ENCODE measurements around the gene NCAPD3. TPM values are rescaled to one million over a fixed set of nuclear protein-coding genes. Genes with fewer than 3 reads are reported as not detected.
A peak's percentile ranks its signal among the peaks of the same experiment; 100 is the strongest.

The NCAPD3 gene
- total RNA-seq, 1 donor from 2014 or later = 17.2 TPM

DNA sequence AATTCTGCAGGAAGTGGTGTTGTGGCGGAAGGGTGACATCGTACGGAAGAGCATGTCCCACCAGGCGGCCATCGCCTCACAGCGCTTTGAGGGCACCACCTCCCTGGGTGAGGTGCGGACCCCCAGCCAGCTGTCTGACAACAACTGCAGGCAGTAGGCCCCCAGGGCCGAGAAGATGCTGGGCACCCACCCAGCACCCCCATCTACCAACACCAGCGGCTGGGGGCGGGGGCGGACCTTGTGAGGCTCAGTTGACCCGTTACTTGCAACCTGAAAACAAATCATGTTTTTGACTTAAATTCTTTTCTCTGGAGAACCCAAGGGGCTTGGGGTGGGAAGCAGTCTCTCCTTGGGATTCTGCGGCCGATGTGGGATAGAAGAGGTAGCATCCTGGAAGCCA is 21.7 kb upstream of the NCAPD3 start:
- no peak overlapping the region for H3K4me3 ChIP-seq
- TF ChIP-seq, protein P1, sequence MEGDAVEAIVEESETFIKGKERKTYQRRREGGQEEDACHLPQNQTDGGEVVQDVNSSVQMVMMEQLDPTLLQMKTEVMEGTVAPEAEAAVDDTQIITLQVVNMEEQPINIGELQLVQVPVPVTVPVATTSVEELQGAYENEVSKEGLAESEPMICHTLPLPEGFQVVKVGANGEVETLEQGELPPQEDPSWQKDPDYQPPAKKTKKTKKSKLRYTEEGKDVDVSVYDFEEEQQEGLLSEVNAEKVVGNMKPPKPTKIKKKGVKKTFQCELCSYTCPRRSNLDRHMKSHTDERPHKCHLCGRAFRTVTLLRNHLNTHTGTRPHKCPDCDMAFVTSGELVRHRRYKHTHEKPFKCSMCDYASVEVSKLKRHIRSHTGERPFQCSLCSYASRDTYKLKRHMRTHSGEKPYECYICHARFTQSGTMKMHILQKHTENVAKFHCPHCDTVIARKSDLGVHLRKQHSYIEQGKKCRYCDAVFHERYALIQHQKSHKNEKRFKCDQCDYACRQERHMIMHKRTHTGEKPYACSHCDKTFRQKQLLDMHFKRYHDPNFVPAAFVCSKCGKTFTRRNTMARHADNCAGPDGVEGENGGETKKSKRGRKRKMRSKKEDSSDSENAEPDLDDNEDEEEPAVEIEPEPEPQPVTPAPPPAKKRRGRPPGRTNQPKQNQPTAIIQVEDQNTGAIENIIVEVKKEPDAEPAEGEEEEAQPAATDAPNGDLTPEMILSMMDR (IDR thresholded peaks at IDR 0.05; ENCODE audit: borderline replicate concordance) = no peak
- DNase-seq = no peak
- intact Hi-C loops (cut with micrococcal nuclease) = no loop called here
- no peaks in the 10 kb centered on the region for H3K27me3 ChIP-seq (ENCODE audit: low read depth)
- no peaks in the 10 kb centered on the region for H3K9me3 ChIP-seq (replicated peaks)
- no peak overlapping the region for H3K27ac ChIP-seq (replicated peaks)
- no peaks in the 10 kb centered on the region for H3K4me1 ChIP-seq
- peaks cover 98% of the 10 kb centered on the region for H3K36me3 ChIP-seq

DNA sequence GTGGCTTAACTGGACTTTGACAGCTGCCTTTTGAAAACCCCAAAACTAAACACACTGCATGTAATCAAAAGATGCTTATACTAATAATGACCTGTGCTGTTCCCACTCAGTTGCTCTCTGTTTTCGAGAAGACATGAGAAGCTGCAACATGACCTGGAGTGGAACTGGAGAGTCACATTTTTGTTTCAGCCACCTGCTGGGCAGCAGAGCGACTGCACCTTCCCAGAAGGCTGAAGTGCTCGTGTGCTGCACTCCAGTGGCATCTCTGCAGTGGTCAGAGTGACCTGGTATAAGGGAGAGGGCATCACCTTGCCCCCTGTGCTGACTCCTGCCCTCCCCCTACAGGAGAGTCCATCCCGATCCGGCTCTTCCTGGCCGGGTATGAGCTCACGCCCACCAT is 20.8 kb upstream of the NCAPD3 start:
- Histone ChIP-seq H3K27me3 (ENCODE audit: low read depth) (no peaks in the 10 kb centered on the region), H3K9me3 (replicated peaks) (no peaks in the 10 kb centered on the region)
- no peak for DNase-seq

DNA sequence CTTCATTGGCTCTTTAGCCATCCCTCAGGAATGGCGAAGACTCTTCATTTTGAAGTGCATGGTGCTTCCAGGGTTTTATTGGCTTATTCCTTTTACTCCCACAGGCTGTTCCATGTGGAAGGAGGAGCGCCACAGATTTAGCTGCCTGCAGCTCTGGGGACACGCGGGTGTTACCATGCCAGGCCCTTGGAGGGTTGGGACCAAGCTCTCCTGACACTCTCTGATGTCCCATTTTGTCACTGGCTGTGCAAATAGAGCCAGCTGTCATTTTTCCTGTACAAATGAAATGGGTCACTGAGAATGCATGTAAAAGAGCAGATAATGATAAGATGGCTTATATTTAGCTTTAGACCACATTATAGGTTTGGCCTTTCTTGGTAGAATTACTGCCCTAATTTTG is 20.1 kb upstream of the NCAPD3 start:
- H3K9me3 ChIP-seq (replicated peaks) = no peaks in the 10 kb centered on the region
- peaks cover 98% of the 10 kb centered on the region for H3K36me3 ChIP-seq
- DNase-seq = no peak

More for the DNA sequence above, 20.8 kb upstream of the NCAPD3 start:
- TF ChIP-seq, protein P1 (IDR thresholded peaks at IDR 0.05; ENCODE audit: borderline replicate concordance) = peak; percentile 43
- Histone ChIP-seq H3K36me3 (peaks cover 98% of the 10 kb centered on the region), H3K27ac (replicated peaks) (no peak overlapping the region), H3K4me3 (no peak overlapping the region), H3K4me1 (no peaks in the 10 kb centered on the region)
- intact Hi-C loops (cut with micrococcal nuclease) = no loop called here

GRCh38 chr11:134242376-134242775 is 18.6 kb upstream of the NCAPD3 start:
- H3K4me3 ChIP-seq = no peak overlapping the region
- no peaks in the 10 kb centered on the region for H3K4me1 ChIP-seq
- no peaks in the 10 kb centered on the region for H3K9me3 ChIP-seq (replicated peaks)
- H3K36me3 ChIP-seq = peaks cover 94% of the 10 kb centered on the region
- no peak overlapping the region for H3K27ac ChIP-seq (replicated peaks)
- DNase-seq = no peak
- intact Hi-C loops (cut with micrococcal nuclease) = no loop called here
- no peaks in the 10 kb centered on the region for H3K27me3 ChIP-seq (ENCODE audit: low read depth)
- TF ChIP-seq, protein P1 (IDR thresholded peaks at IDR 0.05; ENCODE audit: borderline replicate concordance) = no peak

More for the DNA sequence above, 20.1 kb upstream of the NCAPD3 start:
- Histone ChIP-seq H3K4me1 (no peaks in the 10 kb centered on the region), H3K27me3 (ENCODE audit: low read depth) (no peaks in the 10 kb centered on the region), H3K27ac (replicated peaks) (no peak overlapping the region), H3K4me3 (no peak overlapping the region)
- TF ChIP-seq, protein P1 (IDR thresholded peaks at IDR 0.05; ENCODE audit: borderline replicate concordance) = no peak
- intact Hi-C loops (cut with micrococcal nuclease) = no loop called here

DNA sequence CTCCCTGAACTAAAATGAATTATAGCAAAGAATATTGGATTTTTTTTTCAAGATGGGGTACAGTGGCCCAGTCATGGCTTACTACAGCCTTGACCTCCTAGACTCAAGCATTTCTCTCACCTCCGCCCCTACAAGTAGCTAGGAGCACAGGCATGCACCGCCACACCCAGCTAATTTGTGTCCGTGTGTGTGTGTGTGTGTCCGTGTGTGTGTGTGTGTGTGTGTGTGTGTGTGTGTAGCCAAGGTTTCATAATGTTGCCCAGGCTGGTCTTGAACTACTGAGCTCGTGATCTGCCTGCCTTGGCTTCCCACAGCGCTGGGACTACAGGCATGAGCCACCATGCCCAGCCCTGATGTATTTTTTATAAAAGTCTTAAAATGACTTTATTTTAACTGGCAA is 16.8 kb upstream of the NCAPD3 start:
- Histone ChIP-seq H3K4me1 (peaks cover 3% of the 10 kb centered on the region), H3K27ac (replicated peaks) (no peak overlapping the region), H3K9me3 (replicated peaks) (no peaks in the 10 kb centered on the region), H3K36me3 (peaks cover 85% of the 10 kb centered on the region), H3K27me3 (ENCODE audit: low read depth) (no peaks in the 10 kb centered on the region), H3K4me3 (no peak overlapping the region)
- TF ChIP-seq, protein P1 (IDR thresholded peaks at IDR 0.05; ENCODE audit: borderline replicate concordance) = no peak
- intact Hi-C loops (cut with micrococcal nuclease) = no loop called here
- no peak for DNase-seq

- H3K4me1 ChIP-seq = peaks cover 19% of the 10 kb centered on the region
- H3K4me3 ChIP-seq = no peak overlapping the region
- no peaks in the 10 kb centered on the region for H3K27me3 ChIP-seq (ENCODE audit: low read depth)
- intact Hi-C loops (cut with micrococcal nuclease) = no loop called here
- H3K27ac ChIP-seq (replicated peaks) = no peak overlapping the region
- no peaks in the 10 kb centered on the region for H3K9me3 ChIP-seq (replicated peaks)
- TF ChIP-seq, protein P1 (IDR thresholded peaks at IDR 0.05; ENCODE audit: borderline replicate concordance) = no peak
- peaks cover 79% of the 10 kb centered on the region for H3K36me3 ChIP-seq
- DNase-seq = no peak
Observed at GRCh38 chr11:134238956-134239355, 15.2 kb upstream of the NCAPD3 start.
